Ammon's horn (tissue), 1 donor: ENCODE results near the gene ARMC9.
A peak's percentile ranks its signal among the peaks of the same experiment; 100 is the strongest.
"Not testable (repeated sequence)": the region's sequence is repeated elsewhere in the genome, so short reads cannot be mapped to it uniquely, and the experiment has no call there.

Source experiments
- DNase-seq: peaks from one replicate; pipeline ENCODE4 v3.0.0-alpha.2; 2016; ENCODE audit warnings: low spot score

Gene ARMC9

GRCh38 chr2:231399853-231400680 is 201.6 kb downstream of the ARMC9 start:
- DNase-seq = peak; percentile 58

- not testable (repeated sequence) for DNase-seq
These were observed 202.2 kb downstream of the ARMC9 start for GRCh38 chr2:231400681-231401080.

- DNase-seq = not testable (repeated sequence)
These were observed 202.7 kb downstream of the ARMC9 start for GRCh38 chr2:231401101-231401500.

GRCh38 chr2:231403421-231404182 is 205.2 kb downstream of the ARMC9 start:
- not testable (repeated sequence) for DNase-seq

GRCh38 chr2:231404183-231404578 is 205.8 kb downstream of the ARMC9 start:
- DNase-seq = not testable (repeated sequence)

GRCh38 chr2:231405601-231406367 is 207.4 kb downstream of the ARMC9 start:
- not testable (repeated sequence) for DNase-seq

- not testable (repeated sequence) for DNase-seq
These were observed 209.3 kb downstream of the ARMC9 start for GRCh38 chr2:231407686-231408085.

GRCh38 chr2:231408304-231408703 is 209.9 kb downstream of the ARMC9 start:
- not testable (repeated sequence) for DNase-seq

- DNase-seq = no peak
These were observed 211.3 kb downstream of the ARMC9 start for GRCh38 chr2:231409776-231410175.

- no peak for DNase-seq
These were observed 212.0 kb downstream of the ARMC9 start for GRCh38 chr2:231410293-231411004.

GRCh38 chr2:231411237-231411636 is 212.8 kb downstream of the ARMC9 start:
- DNase-seq = no peak

- peak; percentile 90 for DNase-seq
These were observed 213.6 kb downstream of the ARMC9 start for GRCh38 chr2:231411831-231412617.

GRCh38 chr2:231412618-231412963 is 214.2 kb downstream of the ARMC9 start:
- DNase-seq = no peak

- DNase-seq = no peak
These were observed 215.0 kb downstream of the ARMC9 start for GRCh38 chr2:231413456-231413855.

GRCh38 chr2:231413921-231414476 is 215.6 kb downstream of the ARMC9 start:
- DNase-seq = no peak

- DNase-seq = no peak
These were observed 216.6 kb downstream of the ARMC9 start for GRCh38 chr2:231415029-231415428.

- DNase-seq = no peak
These were observed 220.6 kb downstream of the ARMC9 start for GRCh38 chr2:231418820-231419640.

- DNase-seq = no peak
These were observed 222.7 kb downstream of the ARMC9 start for GRCh38 chr2:231421051-231421580.

- DNase-seq = no peak
These were observed 223.6 kb downstream of the ARMC9 start for GRCh38 chr2:231422056-231422455.
